H54 (cell line): ENCODE results near the gene SMC4.

Experiments used
- DNase-seq: peaks from one replicate; pipeline ENCODE4 v3.0.0; 2011; ENCODE audit warnings: low spot score, mixed read lengths; ENCODE audit not compliant: insufficient read length
- FAIRE-seq: peaks from 3 replicates; lab custom pipeline; 2011; peaks lifted over from hg19 to GRCh38; lab: Jason Lieb, UNC
- POLR2A ChIP-seq: IDR thresholded peaks from 2 replicates; pipeline ENCODE4 v1.6.1; 2011; ENCODE audit warnings: low read depth, mild to moderate bottlenecking, low read length

SMC4 gene

GRCh38 chr3:160402221-160403027, 3.0 kb downstream of the SMC4 start:
- no peak for FAIRE-seq
- no peak for DNase-seq
- no peak for TF ChIP-seq POLR2A

DNA sequence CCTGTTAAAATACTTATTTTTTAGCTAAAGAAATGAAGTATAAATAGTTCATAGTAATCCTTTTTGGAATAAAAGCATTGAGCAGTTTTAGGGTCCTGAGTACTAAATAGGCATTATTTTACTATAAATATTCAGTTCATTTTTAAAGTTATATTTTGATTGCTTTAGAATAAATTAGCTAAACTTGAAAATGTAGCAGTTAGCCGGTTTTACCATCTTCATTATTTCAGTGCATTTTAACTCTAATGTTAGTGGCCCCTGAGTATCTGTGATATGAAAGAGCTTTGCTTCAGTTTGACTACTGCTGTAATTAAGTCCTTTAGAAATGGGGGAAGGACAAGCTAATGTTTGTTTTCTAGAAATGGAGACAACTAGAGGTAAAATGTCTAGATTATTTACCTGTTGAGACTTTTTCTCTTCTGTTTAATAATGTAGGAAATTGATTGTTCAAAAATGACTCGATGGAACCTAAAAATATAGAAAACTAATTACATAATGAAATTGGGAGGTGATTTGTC, 3.6 kb downstream of the SMC4 start:
- no peak for TF ChIP-seq POLR2A
- DNase-seq (no peak), FAIRE-seq (peak; percentile 43)

DNA sequence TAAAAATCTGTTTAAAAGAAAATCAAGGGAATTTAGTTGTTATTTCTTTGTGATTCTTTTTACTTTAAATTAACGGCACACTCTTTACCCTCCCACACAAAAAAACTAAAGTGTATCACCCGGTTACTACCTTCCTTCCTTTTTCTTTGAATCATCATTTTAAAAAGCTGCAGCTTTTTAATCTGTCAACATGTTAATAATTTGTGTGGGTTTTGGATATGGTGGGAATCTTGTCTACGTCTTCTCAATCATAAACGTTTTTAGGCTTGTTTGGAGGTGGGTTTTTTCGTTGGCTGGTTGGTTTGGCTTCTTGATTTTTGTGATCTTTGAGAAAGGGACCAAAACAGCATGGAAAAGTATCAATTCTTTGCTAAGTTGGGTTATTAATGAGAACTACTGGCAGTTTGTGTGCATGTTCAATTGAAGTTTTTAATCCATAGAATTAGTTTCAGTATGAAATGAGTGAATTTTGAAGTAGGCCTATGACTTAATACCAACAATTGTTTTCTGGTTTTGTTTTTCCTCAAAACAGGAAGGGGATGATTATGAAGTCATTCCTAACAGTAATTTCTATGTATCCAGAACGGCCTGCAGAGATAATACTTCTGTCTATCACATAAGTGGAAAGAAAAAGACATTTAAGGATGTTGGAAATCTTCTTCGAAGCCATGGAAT, 4.5 kb downstream of the SMC4 start:
- no peak for DNase-seq
- TF ChIP-seq POLR2A, result no peak
- no peak for FAIRE-seq

DNA sequence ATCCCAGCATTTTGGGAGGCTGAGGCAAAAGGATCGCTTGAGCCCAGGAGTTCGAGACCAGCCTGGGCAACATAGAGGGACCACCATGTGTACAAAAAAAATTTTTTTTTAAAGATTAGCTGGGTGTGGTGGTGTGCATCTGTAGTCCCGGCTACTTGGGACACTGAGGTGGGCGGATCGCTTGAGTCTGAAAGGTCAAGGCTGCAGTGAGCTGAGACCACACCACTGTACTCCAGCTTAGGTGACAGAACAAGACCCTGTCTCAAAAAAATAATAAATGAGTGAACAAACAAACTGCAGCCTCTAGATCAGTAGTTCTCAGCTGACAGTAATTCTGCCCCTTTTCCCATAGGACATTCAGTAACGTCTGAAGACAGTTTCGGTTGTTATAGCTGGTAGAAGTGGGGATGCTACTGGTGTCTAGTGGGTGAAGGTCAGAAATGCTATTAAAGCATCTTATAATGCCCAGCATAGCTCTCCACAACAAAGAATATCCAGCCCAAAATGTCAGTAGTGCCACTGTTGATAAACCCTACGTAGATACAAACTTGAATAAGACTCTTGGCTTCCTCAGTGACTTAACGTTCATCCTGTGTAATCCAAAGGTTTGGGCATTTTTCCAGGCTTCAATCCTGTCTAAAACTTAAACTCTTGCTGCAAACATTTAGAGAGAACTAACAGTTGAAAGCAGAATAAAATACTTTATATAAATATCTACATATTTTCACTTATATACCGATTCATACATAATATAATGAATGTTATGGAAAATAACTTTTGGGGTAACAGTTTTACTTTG, 10.6 kb downstream of the SMC4 start:
- DNase-seq, result no peak
- peak; percentile 33 for FAIRE-seq
- TF ChIP-seq POLR2A, result no peak

DNA sequence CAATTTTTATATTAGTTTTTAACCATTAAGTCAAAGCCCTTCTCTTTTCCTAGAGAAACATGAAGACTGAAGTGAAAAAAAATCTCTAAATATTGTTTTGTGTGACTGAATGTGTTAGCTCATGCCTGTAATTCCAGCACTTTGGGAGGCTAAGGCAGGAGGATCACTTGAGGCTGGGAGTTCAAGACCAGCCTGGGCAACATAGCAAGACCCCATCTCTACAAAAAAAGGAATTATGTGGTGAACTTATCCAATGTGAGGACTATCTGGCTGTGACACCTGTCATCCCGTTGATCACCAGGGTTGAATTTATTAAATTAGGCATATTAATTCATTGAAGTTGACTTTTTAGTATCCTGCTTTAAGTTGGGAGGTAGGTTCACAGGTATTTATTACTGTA, 13.0 kb downstream of the SMC4 start:
- DNase-seq (no peak), FAIRE-seq (no peak)
- no peak for TF ChIP-seq POLR2A

DNA sequence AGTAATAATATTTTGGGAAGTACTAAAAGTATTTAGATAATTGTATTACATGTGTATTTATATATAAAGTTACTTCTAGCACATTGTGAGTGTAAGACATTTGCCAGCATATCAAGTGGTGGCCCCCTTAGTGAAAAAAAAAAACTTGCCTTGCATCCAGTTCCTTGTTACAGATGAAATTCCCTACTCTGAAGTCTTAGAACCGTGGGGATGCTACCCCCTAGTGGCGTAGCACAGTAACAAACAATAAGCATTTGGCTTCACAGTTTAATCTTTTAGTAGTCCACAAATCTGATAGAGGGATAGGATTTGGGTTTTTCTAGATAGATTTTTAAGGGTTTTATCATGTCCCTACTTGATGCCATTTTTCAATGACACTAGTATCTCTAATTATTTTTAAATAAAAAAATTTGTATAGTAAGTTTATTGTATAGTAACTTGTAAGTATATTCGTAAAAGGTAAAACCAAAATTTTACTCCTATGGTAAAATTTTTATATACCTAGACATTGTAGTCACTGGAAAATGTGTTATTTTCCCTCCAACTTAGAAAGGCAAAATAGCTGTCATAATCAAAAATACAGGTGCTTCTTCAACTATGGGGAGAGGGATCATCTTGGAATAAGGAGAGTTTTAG, 14.3 kb downstream of the SMC4 start:
- FAIRE-seq (peak; percentile 88), DNase-seq (no peak)
- no peak for TF ChIP-seq POLR2A

GRCh38 chr3:160417311-160417710, 17.9 kb downstream of the SMC4 start:
- TF ChIP-seq POLR2A, result no peak
- no peak for DNase-seq
- no peak for FAIRE-seq

GRCh38 chr3:160427832-160428424, 28.5 kb downstream of the SMC4 start:
- TF ChIP-seq POLR2A, result no peak
- FAIRE-seq (peak; percentile 60), DNase-seq (no peak)

DNA sequence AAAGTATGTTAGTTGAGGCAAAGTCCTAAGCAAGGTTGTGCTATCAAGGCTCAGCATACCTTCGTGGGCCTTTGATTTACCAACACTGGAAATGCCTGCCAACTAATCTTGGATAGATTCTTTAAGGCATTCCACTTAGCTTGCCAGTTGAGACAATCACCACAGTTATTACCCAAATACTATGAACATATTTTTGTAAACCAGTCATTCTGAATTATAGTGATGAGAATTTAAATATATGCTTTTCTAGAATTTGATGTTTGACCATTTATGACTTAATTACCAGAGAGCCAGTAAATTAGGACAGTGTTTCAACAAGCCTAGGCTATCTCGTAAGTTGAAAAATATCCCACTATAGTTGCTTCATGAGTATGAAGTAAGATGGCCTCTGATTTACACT, 34.6 kb downstream of the SMC4 start:
- no peak for DNase-seq
- no peak for TF ChIP-seq POLR2A
- peak; percentile 58 for FAIRE-seq

DNA sequence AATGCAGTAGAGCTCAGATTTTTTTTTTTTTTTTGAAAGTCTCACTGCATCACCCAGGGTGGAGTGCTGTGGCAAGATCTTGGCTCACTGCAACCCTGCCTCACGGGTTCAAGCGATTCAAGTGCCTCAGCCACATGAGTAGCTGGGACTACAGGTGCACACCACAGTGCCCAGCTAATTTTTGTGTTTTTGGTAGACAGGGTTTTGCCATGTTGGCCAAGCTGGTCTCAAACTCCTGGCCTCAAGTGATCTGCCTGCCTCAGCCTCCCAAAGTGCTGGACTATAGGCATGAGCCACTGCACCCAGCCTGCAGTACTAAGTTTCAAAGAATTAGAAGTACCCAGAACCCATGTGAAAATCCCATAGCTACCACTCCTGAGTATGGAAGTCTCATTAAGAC, 35.6 kb downstream of the SMC4 start:
- TF ChIP-seq POLR2A, result no peak
- FAIRE-seq (no peak), DNase-seq (no peak)

- FAIRE-seq (peak; percentile 55), DNase-seq (no peak)
- TF ChIP-seq POLR2A, result no peak
Measured at GRCh38 chr3:160435747-160436146, 36.3 kb downstream of the SMC4 start.

DNA sequence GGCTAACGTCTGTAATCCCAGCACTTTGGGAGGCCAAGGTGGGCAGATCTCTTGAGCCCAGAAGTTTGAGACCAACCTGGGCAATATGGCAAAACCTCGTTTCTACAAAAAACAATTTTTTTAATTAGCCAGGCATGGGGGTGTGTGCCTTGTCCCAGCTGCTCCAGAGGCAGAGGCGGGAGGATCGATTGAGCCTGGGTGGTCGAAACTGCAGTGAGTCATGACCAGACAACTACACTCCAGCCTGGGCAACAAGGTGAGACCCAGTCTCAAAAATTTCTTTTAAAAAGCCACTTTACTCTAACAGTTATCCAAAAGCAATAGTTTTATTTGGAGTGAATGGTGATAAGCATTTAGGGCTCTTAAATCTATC, 37.6 kb downstream of the SMC4 start:
- no peak for TF ChIP-seq POLR2A
- DNase-seq (no peak), FAIRE-seq (no peak)

DNA sequence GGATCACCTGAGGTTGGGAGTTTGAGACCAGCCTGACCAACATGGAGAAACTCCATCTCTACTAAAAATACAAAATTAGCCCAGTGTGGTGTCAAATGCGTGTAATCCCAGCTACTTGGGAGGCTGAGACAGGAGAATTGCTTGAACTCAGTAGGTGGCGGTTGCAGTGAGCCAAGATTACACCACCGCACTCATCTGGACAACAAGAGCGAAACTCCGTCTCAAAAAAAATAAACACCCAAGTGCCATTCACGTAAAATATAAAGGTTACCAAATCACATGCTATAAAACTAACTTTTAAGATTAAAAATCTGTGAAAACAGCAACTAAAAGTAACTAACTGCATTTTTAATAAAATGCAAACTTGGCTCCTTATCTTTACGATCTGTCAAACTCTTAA, 41.2 kb downstream of the SMC4 start:
- TF ChIP-seq POLR2A, result no peak
- no peak for DNase-seq
- FAIRE-seq, result no peak
